NB4 (cell line): Measurements from ENCODE around the gene ZZZ3.

ENCODE experiments used
- POLR2A ChIP-seq: IDR thresholded peaks from 2 replicates; pipeline ENCODE4 v1.6.1; 2011; ENCODE audit warnings: mild to moderate bottlenecking; ENCODE audit not compliant: insufficient read length; ENCODE audit errors: extremely low read depth
- TF ChIP-seq, protein P1 (sequence below): IDR thresholded peaks from one replicate; pipeline ENCODE4 v1.5.1; 2012; ENCODE audit warnings: low read depth, low read length

DNA sequence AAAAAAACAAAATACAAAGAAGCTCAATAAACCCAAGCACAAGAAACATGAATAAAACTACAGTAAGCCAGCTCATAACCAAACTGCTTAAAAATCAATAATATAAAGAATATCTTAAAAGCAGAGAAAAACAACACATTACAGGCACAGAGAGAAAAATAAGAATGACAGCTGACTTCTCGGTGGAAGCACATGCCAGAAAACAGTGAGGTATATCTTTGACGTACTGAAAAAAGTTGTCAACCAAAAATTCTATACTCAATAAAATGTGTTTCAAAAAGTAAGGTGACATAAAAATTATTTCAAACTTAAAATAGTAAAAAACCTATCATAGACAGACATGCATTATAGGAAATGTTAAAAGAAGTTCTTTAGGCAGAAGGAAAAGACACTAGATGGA lies 33.3 kb downstream of the ZZZ3 start:
- TF ChIP-seq, protein P1, sequence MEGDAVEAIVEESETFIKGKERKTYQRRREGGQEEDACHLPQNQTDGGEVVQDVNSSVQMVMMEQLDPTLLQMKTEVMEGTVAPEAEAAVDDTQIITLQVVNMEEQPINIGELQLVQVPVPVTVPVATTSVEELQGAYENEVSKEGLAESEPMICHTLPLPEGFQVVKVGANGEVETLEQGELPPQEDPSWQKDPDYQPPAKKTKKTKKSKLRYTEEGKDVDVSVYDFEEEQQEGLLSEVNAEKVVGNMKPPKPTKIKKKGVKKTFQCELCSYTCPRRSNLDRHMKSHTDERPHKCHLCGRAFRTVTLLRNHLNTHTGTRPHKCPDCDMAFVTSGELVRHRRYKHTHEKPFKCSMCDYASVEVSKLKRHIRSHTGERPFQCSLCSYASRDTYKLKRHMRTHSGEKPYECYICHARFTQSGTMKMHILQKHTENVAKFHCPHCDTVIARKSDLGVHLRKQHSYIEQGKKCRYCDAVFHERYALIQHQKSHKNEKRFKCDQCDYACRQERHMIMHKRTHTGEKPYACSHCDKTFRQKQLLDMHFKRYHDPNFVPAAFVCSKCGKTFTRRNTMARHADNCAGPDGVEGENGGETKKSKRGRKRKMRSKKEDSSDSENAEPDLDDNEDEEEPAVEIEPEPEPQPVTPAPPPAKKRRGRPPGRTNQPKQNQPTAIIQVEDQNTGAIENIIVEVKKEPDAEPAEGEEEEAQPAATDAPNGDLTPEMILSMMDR = no peak
- TF ChIP-seq POLR2A = no peak
